Hematopoietic multipotent progenitor cell treated with erythropoietin and hydrocortisone succinate and interleukin-3 and kit ligand, for 4 days (in vitro differentiated cells): ENCODE measurements around the gene TSPYL4.

Source experiments
- DNase-seq: peaks from one replicate; pipeline ENCODE4 v3.0.0-alpha.2; 2015

Gene TSPYL4

DNA sequence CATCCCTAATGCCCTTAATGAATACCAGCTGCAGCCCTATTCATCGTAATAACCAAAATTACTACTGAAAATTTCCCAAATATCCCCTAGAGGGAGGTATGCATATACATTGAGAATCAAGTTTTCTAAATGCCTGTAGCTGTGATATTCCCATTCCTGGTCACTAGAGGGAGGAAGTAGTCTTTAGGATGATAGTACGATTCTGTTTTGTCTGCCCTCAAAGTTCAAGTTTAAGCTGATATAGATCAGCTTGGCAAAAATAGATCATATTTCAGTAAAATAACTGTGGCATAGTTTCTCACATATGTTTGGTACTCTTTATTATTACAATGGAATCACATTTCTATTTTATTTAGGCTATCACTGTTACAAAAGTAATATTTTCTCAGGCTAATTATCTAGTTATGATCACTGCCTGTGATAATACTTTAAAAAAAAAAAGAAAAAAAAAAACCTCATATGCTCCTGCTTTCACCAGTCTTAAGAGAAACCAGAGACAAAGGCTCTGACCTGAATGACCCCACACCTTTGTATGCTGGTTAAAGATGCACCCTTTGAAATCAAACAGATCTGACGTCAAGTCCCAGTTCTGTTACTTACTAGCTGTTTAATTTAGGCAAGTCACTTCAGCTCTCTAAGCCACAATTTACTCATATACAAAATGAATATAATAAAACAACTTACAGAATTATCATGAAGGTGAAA lies 14.9 kb upstream of the TSPYL4 start:
- peak; percentile 93 for DNase-seq

DNA sequence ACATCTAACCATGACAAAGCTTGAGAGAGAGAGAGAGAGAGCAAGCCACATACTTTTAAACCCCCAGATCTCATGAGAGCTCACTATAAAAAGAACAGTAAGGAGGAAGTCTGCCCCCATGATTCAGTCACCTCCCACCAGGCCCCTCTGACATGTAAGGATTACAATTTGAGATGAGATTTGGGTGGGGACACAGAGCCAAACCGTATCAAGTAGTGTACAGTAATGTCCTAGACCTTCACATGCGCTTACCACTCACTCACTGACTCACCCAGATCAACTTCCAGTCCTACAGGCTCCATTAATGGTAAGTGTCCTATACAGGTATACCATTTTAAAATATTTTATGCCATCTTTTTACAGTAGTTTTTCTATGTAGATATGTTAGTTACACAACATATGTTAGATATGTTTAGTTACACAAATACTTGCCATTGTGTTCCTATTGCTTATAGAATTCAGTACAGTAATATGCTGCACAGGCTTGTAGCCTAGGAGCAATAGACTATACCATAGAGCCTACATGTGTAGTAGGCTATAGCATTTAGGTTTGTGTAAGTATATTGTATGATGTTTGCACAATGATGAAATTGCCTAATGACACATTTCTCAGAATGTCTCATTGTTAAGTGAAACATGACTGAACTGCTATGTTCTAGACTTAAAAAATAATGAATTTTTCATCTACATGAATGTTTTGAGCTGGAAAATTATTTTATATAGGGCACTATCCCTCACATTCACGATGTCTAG lies 14.1 kb upstream of the TSPYL4 start:
- peak; percentile 20 for DNase-seq

DNA sequence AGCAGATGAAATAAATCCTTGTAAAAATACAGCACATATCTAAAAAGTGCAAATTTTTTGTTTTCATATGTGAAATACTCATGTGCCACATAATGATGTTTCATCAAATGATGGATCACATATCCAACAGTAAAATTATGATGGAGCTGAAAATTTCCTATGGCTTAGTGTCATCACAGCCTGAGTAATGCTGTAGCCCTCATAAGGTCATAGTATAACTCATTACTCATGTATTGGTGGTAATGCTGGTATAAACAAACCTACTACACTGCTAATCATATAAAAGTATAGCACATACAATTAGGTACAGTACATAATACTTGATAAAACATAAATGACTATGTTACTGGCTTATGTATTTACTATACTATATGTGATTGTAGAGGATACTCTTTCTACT lies 12.9 kb upstream of the TSPYL4 start:
- no peak for DNase-seq

DNA sequence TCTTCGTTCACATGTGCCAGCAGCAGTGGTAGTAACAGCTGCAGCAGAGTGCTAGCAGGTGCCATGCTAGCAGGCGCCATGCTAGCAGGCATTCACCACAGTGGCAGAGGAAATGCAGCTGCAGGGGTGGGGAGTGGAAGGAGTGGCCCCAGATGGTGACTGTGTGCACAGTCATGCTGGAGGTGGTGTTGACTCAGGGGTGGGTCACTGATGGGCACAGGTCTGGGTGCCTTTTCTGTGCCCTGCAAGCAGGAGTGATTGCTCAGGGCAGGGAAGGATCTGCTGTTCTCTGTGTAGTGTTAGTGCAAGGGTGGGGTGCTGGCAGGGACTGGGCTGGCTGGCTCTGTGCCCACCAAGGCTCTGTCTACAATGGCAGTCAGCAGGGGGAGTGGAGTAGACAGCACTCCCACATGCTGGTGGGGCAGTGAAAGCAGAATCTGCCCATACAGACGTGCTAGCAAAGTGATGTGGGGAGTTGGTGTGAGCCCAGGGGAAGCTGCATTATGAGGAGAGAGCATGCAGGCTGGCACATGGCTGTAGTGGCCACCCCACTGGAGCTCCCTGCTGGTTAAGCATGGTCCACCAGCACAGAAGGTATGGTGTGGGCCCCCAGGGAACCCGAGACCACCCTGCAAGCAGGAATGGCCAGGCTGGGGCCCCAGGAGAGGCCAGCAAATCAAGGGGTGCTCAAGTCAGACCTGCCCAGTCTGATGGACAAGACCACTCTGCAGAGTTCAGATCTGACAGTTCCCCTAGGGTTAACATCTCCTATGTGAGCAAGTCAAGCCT lies 11.4 kb upstream of the TSPYL4 start:
- peak; percentile 33 for DNase-seq

DNA sequence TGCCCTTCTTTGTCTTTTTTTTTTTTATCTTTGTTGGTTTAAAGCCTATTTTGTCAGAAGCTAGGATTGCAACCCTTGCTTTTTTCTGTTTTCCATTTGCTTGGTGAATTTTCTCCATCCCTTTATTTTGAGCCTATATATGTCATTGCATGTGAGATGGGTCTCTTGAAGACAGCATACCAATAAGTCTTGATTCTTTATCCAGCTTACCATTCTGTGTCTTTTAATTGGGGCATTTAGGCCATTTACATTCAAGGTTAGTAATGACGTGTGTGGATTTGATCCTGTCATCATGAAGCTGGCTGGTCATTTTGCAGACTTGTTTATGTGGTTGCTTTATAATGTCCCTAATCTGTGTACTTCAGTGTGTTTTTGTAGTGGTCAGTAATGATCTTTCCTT lies 9.5 kb upstream of the TSPYL4 start:
- no peak for DNase-seq

DNA sequence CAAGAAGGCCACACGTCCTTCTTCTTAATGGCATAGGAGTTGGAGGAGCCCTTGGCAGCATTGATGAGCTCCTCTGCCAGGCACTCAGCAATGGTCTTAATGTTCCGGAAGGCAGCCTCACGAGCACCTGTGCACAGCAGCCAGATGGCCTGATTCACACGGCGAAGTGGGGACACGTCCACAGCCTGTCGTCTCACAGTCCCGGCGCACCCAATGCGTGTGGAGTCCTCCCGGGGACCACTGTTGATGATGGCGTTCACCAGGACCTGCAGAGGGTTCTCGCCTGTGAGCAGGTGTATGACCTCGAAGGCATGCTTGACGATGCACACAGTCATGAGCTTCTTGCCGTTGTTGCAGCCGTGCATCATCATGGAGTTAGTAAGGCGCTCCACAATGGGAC lies 4.6 kb upstream of the TSPYL4 start:
- DNase-seq = no peak

DNA sequence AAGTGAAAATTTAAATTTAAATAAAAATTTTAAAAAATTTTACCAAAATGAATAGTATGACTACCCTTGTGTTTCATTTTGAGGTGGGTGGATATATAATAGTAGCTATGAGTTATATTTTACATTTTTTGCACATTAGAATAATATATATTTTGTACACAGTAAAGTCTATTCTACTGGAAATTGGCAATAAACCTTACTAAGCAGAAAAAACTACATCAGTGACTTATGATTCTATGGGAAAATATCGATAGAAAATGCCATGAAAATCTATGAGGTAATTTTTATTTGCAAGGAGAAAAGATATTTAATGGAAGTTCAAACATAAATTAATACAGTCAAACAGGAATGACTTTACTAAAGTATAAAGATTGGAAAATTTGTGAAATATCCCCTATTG lies 2.8 kb upstream of the TSPYL4 start:
- DNase-seq = no peak

DNA sequence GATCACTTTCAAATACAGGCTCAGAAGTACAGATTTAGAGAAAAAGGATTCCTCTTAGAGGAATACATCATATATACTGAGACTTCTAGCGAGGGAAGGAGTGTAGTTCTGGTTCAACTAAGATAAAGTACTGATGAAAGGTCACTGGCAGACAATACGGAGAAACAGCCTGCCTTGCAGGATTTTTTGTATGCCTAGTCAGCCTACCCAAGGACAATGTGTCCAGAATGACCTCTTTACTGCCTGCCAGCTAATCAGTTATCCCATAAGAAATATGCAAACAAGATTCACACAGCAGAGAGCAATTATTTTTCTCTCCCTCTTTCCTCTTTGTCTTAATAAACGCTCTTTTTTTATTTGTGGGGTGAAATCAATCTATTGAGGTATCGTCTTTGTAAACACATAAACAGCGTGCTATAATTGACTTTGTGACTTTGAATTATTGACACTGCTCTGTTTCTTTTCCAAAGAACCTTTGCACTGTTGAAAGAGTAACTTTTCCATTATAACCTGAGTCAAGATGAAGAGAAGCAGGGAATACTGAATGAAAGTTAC lies 1.4 kb upstream of the TSPYL4 start:
- DNase-seq = peak; percentile 44

DNA sequence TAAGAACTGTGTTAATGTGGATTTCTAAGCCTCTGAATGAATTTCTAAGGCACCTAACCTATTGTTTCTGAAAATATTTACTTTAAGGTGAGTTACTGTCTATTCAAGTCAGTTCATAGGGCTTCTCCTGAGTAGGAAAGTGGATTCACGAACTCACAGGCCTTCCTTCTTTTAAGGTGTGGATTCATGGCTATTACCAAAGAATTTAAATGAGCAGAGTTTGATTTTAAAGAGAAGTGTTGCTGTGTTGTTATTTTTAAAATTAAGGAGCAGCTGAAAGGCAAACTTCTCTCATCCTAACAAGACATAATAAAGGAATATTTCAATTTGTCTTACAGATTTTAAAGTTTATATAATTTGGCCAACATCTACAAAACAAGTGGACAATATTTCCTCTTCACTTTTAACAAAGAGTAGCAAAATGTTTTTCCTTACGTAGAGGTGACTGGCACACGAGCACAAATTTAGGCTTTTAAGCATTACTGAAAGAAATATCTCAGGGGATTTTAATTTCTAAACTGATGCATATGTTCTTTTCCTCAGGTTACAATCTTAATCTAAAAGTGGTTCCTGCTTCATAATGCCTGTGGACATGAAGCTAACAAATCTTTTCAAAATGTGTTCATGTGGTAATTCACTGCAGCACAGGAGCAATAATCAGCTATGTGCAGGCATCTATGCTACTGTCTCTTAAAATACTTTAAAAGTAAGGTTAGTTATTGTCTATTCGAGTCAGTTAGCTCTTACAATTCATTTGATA lies 602 bp upstream of the TSPYL4 start:
- DNase-seq = peak; percentile 42

DNA sequence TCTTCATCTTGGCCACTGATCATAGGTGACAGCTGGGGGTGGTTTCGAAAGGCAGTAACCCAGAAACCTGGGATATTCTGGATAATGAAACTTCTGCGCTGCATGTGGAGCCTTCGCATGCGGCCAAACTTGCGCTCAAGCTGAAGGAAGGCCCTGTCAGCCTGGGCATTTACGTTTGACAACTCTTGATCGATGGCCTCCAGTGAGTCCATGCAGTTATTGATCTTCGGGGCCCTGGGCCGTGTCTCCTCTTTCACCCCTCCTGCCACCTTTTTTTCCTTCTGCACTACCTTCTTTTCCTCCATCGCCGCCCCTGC lies 729 bp downstream of the TSPYL4 start:
- DNase-seq = no peak

DNA sequence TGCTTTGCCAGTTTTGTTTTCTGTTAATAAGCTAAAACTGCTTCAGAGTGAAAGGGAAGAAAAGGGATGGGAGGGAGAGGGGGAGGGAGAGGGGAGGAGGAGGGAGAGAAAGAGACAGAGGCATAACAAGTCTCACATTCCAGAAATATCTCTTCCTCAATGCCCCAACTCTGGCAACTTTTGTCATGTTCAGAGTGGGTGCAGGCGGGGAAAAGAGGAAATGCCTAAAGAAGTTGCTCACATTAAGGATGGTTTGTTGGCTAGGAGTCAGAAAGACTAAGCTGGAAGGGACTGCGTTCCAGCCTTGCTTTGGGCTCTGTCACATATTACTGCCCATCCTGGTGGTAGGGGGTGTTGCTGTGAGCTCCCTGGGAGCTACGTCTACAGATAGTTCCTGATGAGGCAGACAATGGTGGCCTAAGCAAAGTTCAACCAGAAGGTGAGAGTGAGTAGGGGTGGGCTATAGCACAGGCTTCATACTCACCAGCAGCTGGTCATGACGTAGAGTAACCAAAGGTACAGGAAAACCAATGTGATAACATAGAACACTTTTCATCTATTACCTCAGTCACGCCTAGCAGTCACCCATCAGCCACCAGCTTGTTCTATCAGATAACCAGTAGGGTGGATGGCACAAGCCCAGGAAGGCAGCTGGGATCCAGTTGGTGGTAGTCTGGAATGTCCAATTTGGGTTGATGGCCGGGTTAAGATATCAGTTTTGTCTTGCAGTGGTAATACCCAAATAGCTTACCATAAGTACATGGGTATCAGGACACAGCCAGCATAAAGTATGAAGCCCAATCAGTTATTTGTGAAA lies 2.1 kb downstream of the TSPYL4 start:
- peak; percentile 35 for DNase-seq

DNA sequence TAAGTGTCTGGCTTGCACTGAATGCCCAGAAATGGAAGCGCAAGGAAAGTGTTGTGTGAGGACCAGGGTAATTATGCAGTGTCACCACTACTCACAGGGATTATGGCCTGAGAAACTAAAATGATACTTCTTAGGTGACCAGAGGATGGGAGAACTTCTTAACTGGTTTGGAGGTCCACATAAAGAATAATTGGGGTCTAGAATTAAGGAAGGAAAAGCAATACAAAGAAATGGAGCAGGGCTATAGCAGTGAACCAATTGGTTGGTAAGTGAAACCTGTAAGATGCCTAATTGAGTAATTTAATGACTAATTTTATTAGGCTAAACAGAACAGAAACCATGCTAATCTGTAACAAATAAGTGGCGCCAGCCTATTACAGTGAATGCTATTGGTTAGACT lies 5.3 kb downstream of the TSPYL4 start:
- DNase-seq = no peak

DNA sequence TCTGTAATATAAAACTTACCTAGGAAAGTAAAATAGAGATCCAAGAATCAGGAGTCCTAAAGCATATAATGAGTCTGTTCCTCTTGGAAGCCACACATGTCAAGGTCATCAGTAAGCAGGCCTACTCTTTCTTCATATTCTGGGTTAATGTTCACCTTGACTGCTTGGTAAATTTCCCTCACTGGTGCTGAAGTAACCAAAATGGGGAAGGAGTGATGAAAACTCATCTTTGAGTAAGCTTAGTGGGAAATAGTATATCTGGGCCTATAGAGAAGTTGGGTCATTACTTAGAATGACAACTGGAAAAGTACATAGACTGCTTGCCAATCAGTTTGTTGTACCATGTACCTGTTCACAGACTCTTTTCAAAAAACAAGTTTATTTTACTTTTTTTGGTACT lies 6.6 kb downstream of the TSPYL4 start:
- no peak for DNase-seq

DNA sequence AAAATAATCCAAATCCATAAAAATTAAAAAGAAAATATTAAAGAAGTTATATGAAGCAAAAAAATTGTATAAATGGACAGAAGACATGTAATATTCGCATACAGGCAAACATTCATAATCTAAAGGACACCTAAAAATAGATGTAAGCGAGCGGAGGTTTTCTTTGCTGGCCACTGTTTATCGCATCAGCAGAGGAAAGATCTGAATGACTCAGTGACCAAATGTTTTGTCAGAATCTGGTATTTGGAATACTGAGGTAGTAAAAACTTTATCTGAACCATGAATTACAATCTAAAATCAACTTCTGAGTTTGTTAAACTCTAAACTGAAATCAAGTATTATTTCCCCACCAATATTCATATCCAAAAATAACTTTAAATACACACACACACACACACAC lies 7.8 kb downstream of the TSPYL4 start:
- no peak for DNase-seq

DNA sequence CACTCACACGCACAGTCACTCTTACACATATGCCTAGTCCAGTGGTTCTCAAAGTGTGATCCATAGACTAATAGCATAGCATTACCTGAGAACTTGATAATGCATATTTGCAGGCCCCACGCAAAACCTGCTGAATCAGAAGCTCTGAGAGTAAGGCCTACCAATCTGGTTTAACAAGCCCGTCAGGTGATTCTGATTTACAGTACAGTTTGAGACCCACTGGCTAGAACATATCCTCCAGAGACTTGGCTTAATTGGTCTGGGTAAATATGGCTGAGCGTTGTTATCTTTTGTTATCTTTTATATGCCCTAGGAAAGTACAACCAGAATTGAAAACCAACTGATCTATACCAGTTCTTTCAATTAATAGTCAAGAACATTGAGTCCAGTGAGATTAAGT lies 9.6 kb downstream of the TSPYL4 start:
- no peak for DNase-seq

DNA sequence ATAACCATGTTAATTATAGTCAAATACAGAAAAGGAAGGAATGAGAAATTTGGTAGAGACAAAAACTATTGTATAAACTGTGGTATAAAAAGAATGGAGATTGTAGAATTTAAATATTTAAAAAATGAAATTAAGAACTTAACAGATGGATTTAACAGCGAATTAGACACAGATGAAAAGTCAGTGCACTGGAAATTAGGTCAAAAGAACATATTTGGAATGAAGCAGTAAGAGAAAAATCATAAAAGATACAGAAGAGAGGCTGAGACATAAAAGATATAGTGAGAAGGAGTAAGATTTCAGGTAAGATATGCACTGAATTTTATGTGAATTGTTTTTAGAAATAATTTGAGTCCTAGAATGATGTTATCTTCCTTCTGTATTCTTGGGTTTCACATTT lies 14.0 kb downstream of the TSPYL4 start:
- no peak for DNase-seq

DNA sequence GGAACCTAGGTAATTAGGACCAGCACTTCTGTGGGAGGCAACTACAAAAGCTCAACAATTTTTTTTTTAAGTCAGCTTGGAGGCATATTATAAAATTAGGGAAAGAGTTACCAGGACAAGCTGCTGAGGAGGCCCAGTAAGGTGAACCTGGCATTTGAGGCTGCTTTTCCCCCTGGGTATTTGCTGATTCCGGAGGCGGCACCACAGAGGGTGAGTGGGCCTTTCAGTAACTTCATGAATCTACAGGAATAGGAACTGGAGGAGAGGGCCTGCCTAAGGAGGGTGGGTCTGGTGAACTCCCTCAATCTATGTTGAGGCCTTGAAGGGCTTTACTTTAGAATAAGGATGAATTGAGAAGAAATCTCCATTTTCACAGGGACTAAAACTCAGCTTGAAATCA lies 14.6 kb downstream of the TSPYL4 start:
- no peak for DNase-seq

DNA sequence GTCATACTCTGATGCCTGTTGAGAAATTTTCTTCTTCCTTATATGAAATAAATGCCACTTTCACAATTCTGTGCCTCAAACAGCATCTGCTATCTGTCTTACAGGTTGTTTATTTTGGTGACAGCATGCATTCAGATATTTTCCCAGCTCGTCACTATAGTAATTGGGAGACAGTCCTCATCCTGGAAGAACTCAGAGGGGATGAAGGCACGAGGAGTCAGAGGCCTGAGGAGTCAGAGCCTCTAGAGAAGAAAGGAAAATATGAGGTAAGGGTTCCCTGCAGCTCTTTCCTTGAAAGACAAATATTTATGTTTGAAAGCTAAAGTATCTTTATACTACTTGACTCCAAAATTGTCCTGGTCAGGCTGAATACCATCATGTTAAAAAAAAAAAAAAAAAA lies 15.8 kb downstream of the TSPYL4 start:
- DNase-seq = no peak

DNA sequence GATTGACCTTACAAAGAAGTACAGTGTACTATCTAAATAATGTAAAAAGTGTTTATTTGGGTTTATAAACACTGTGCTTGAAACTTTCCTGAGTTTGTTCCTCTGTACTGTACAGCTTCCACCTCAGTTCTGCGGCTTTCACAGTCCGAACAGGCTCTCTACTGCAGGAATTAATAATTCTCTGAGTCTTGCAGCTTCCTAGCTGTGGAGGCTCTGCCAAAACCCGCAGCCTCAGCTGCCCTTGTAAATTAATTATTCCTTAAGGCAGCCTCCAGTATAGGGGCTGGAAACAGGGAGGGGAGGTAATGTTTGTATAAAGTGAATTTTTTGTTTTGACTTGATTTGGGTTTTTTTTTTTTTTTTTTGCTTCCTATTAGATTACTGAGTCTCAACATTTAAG lies 19.2 kb downstream of the TSPYL4 start:
- DNase-seq = no peak

DNA sequence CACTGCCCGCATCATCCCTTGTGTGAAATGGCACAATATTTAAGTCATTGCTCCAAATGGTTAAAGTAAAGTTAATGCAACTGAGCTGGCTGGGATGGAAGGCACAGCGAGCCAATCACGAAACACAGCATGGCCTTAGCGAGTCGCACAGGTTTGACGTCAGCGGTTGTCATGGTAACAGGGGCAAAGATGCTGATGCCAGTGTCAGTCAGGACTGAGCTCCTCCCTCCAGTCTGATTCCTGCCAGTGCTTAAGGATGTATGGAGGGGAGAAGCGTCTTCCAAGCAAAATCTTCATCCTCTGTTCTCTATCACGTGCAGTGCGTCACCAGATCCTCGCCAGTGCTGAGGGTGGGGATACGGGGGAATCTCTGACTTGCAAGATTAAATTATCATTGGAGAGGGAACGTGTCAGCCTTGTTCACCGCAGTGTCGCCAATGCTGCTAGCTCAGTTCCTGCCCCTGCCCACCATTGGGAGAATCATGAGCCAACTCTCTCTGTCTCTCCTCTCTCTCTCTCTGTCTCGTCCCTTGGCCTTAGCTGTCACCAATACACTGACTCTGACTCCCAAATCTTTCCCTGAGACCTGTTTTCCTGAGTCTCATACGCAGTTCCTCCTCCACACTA lies 24.5 kb downstream of the TSPYL4 start:
- peak; percentile 28 for DNase-seq

DNA sequence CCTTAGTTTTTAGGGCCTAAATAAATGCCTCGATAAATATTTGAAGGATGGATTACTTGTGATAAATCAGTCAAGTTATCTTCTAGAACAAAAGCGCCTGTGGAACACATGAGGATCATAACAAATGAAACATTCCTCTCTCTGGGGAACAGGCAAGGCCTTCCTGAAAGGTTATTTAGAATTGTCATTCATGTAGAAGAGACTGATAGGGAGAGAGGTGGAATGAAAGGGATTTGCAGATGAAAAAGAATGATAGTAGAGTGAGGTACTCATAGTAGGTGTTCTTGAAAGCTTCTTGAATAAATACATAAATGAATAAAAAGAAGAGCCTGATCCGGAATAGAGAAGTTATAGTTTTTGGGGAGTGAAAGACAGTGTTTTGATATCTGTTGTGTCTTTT lies 30.5 kb downstream of the TSPYL4 start:
- DNase-seq = no peak

DNA sequence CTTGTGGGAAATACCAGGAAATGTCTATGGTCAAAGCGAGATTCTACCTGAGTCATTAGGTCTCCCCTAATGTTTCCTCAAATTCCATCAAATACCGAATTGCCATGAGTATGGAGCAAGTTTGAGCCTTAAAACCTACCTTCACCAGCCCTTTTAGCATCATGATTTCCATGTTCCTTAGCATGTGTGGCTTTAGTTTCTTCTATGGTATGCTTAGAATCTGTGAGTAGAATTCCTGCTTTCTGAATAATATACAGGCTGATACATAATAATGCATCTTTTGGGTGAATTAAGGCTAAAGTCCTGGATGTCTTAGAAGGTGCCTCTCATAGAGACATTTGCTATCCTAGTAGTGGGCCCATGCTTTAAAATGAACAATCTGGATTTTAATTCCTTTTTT lies 32.0 kb downstream of the TSPYL4 start:
- DNase-seq = no peak
